Occipital lobe (tissue), 2 donors: ENCODE measurements around the gene MBNL2. TPM values are rescaled to one million over a fixed set of nuclear protein-coding genes. Genes with fewer than 3 reads are reported as not detected.
A peak's percentile ranks its signal among the peaks of the same experiment; 100 is the strongest.

Source experiments
- DNase-seq: peaks from one replicate; lab custom pipeline; 2025; lab: John Stamatoyannopoulos, UW
- total RNA-seq: library from RNA; depleted of rRNA; stranded (reverse); fragments of >200 nt; gene quantifications from one replicate; pipeline ENCODE4 v1.2.3, GENCODE V29; 2014

Gene MBNL2
- total RNA-seq, 1 donor from 2014 or later: 29.2 TPM

DNA sequence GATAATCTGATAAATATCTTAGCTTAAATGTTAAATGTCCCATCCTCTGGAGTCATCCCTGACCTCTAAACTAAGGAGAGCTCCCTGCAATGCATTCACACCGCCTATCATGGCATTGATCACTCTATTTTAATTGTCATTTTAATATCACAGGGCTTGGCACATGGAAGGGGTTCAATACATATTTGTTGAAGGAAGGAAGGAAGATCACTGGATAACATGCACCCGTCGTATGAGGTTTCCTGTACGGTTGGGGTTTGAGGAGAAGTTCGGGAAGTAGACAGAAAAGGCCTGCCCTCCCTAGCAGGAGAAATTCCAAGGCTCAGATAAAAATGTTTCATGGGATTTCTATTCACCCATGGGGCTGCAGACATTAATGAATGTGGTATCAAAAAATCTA lies 102.0 kb downstream of the MBNL2 start:
- no peak for DNase-seq

DNA sequence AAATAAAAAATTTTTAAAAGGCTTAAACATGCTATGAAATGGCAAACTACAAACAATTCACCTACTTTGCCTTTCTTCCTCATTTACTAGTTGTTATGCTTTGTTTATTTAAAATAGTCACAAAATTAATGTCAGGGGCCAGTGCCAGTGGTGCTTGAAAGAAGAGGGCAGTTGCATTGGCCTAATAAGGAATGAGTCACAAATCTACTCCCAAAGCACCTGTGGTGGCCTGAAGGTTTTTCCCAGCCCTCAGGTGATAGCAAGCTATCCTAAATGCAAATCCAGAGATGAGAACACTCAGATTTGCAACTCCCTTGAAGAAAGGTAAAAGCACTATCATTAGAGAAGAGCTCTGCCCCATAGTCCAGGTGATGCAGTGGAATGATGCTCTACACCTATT lies 103.6 kb downstream of the MBNL2 start:
- DNase-seq: no peak

DNA sequence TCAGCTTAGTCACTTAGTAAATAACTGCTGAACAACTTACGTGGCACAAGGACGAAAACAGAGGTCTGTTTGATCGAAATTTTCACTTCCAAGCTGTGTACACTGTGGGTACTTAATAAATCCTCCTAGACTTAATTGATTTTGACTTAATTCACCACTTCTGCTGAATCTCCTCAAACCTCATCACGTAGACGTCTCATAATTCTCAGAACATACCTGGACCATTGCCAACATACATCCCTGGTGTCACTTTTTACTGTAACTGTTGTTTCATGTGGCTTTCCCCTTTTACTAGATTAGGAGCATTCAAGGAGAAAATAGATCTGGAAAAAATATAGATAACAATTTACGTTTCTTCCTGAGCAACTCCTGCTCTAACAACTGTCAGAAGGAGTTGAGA lies 105.0 kb downstream of the MBNL2 start:
- no peak for DNase-seq

DNA sequence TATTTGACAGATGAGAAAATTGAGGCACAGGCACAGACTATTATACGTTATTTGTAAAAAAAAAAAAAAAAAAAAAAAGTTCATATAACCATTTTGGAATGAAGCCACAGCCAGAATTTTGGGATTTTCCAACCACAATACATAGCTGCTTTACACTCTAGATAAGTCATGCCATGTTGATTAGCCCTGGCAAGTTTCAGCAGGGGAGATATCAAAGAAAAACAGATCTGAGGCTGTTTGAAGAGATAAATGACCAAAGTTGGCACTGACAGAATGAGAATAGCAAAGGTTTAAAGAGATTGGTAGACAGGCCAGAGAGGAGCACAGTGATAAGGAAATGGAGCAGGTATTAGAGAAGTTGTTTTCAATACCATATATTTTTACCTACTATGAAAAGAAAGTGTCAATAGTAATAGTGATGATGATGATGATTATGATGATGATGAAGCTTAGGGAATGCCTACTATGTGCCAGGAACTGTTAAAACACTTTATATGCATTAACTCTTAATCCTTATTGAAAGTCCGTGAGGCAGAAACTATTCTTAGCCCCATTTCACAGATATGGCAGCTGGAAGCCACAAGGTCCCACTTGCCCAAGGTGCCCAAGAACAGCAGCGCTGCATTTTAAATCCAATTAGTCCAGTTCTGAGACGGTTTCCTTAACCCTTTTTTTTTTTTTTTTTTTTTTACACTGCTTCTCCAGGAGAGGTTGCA lies 105.5 kb downstream of the MBNL2 start:
- DNase-seq: no peak

DNA sequence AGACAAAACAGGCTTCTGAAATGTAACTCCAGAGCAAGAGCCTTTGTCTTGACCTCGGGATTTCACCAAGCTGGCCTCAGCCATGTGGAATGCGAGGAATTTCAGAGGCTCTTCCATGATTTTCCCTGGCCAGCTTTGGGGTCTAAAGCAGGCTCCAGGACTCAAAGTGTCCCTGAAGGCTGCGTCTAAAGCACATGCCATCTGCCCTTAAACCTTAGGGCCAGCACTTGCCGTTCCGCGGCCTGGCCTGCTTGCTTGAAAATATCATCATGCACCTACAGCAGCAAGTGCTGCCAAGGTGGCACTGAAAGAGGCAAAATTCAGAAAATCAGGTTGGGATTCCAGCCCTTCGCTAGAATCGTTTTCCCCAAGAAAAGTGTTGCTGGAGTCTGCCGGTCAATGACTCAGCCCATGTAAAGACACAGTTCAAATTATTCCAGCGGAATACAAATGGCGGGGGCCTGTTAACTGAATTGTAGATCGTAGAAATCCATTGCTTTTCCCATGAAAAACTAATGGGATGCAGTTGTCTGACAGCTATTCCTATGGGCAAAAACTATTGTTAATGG lies 106.2 kb downstream of the MBNL2 start:
- no peak for DNase-seq

DNA sequence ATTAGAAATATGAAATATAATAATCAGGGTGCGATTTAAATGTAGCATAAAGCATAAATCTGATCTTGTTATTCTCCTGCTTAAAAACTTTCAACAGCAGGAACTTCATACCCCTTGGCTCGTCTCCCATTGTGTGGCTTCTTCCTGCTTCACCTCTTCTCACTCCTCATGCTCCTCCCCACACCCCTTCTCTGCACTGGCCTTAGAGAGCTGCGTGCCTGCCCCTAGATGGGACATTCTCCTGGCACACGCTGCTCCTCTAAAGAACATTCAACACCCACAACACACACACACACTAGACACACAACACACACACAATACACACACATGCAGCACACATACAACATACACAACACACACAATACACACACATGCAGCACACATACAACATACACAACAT lies 107.2 kb downstream of the MBNL2 start:
- no peak for DNase-seq

DNA sequence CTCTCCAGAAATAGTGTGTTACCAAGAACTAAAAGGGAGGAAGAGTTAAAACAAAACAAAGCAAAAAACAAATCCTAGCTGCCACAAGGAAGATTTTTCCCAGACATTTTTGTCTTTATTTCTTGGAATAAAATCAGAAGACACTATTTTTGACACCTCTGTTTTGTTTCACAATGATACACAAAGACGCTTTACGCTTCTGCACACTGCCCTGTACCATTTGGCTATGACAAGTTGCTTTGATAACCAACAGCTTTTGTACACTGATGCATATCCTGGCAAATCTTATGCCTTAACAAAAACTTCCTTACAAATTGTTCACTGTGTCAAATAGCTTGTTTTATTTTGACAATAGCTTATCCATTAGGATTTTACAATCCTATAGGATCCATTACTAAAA lies 108.3 kb downstream of the MBNL2 start:
- DNase-seq: no peak

DNA sequence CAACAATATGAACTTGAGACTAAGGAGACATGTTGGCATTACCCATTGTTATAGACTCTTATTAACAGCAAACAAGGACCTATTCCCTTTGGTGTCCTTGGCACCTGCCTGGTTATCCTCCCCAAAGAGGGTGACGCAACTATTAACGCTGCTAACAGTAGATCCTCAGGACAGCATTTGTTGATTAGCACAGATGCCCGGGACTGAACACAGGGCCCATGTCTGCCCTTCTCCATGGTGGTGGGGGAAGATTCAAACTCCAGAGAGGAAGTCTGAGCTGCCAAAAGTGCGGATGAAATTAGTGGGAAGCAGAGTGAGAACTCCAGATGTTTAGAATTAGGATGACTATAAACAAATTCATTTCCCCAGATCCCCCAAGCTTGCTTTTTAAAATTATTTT lies 110.6 kb downstream of the MBNL2 start:
- no peak for DNase-seq

DNA sequence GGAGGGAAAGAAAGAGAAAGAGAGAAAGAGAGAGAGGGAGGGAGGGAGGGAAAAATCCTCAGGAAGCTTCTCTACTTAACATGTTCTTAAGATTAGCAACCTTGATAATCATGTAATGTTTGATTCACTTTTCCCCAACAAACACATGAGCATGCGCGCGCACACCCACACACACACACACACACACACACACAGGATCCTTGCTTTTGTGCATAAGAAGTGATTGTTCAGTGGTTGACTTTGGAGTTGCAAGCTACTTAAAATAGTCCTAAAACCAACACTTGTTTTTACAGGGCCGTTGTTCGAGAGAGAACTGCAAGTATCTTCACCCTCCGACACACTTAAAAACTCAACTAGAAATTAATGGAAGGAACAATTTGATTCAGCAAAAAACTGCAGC lies 111.8 kb downstream of the MBNL2 start:
- no peak for DNase-seq

DNA sequence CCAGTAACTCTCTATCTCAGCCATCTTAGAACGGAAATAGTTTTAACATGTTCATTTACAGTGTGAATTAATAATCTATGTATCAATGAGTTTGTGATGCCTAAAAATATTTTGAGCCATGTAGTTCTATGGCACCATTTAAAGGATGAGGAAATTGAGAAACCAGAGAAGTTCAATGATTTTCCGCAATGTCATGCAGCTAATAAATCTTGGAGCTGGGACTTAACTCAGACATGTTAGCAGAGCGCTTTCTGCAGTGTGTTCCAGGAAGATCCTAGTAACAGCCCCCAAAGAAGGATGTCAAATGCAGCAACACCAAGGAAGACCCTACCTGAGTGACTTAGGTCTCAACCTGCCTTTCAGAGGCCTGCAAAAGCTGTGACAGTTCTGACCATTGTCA lies 112.6 kb downstream of the MBNL2 start:
- no peak for DNase-seq

DNA sequence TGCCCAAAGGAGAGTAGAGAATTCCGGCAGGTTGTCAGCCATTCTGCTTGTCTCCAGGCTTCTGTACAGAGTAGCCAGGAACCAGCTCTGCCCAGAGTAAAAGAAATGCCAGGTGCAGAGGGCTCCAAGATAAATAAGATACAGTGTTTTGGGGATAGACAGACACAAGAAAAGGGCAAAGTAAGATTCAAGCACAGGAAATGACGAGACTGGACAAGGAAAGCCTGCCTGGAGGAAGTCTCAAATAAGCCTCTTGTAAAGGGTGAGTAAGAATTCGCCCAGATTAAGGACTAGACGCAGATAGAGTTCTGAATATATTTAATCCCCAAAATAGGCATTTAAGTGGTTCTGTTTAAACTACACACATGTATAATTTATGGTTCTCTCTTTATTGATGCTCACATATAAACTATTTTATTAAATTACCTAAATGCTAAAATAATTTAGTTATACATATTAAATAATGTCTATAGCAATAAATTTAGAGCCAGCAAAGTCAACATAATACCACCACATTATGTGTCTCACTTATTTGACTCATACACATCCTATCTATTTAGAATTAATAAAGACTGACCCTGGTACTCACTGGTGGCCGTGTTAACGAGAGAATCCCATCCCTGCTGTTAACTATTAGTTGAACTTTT lies 113.5 kb downstream of the MBNL2 start:
- no peak for DNase-seq

DNA sequence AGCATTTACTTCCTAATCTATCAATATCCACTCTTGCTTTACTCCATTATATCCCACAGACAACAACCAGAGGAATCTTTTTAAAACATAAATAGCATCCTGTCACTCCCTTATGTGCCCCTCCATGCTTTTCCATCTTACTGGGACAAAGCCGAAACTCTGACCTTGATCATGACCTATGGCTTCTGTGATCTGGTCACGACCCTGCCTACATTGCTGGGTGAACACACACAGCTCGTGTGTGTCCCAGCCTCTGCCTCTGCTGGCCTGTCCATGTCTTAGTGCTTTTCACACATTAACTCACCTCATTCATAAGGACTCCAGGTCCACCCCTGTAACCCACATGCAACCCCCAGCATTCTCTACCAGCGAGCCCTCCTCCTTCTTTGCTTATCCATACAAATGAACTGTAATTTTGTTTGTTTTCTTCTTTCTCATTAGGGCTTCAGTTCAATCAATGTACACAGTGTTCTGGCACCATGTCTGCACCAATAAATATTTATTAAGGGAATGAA lies 115.9 kb downstream of the MBNL2 start:
- DNase-seq: no peak

DNA sequence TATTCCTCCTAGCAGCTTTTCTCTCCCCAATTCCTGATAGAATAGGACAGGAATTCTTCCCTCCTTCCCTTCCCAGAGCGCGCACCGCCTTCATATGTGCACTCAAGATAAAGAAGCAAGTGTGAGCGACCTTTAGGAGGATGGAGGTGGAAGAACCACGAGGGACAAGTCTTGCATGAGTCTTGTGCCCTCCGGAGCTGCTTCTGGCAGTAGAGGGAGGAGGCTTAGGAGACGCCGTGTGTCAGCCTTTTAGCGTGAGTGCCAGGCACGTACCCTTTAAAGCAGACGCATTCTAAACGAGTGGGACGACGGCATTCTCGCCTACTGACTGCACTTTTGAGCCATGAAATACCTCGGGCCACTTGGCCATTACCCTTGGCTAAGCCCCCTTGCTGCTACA lies 116.4 kb downstream of the MBNL2 start:
- no peak for DNase-seq

DNA sequence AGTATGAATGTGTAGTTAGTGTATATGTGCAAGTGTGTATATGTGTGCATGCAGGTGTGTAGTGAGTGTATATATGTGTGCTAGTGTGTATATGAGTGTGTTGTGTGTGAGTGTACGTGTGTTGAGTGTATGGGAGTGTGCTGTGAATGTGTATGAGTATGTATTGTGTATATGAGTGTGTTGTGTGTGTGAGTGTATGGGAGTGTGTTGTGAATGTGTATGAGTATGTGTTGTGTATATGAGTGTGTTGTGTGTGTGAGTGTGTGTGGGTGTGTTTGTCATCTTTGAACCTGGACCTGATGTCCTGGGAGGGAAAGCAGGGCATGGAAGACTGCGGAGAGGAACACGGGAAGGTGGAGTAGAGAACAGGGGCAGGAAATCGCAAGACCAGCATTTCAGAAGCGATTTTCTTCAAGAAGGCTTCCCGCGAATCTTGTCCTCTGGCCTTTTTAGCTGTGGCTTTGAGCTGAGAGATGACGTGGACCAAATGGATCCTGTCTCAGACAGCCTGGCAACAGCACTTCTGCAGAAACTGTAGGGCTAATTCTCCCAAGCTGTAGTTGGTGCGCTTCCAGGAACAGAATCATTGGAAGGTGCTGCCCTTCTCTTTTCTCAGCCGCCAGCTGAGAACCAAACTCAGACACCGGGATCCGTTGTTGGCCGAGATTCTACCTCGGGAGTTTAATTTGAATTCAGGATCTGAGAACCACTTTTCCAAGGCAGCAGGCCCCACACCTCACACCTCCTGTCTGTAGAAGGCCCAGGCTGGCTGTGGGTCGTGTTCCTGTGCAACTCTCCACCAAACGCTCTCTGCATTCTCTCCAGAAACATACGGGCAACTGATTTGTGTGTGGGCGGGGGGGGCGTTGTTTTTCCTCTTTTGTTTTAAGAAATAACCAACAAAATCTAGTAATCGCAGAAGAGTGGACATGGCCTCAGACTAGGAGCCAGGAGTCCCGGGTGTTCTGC lies 117.2 kb downstream of the MBNL2 start:
- DNase-seq: peak; percentile 59

DNA sequence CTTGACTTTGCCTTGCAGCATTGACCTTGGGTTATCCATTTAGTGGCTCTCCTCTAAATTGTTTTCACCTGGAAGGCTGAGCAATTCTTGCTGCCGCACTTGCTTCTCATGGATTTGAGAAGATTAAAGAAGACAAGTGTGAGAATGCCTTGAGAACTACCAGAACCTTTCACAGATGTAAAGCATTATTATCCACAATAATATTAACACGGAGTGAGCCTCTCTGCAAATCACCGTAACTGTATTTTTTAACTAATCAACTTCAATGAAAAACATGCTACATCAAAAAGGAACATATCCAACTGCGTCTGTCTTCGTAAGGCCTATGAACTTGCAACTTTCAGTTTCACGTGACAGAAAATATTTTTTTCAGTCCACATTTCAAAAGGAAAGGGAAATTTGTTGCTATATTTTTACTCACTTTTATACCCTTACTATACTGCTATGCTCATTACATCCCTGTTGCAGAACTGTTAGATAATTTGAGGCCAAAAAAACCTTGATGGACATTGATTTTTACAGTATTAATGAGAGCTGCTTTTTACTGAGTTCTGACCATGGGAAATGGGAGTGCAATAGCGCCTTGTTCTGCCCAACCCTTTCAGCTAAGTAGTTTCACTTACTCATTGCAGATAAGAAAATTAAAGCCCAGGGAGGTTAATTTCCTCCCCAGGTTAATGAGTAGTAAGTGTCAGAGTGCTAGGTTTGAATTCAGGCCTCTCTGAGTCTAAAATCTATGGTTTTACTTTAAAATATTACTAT lies 118.0 kb downstream of the MBNL2 start:
- no peak for DNase-seq

DNA sequence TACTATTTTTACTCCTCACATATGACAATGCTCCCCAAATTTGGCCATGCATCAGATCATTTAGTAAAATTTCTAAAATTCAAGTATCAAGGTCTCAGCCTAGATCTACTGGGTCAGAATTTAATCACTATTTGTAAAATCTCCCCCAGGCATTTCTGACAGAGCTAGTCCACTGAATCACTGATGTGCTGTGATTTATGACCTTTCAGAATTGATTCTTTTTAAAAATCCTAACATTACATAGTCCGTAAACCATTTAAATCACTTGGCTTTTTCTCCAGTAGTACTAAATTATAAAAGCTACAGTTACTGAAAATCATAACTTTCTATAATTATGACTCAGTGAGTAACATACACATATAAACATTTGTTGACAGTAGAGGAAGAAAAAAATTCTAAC lies 119.0 kb downstream of the MBNL2 start:
- no peak for DNase-seq

DNA sequence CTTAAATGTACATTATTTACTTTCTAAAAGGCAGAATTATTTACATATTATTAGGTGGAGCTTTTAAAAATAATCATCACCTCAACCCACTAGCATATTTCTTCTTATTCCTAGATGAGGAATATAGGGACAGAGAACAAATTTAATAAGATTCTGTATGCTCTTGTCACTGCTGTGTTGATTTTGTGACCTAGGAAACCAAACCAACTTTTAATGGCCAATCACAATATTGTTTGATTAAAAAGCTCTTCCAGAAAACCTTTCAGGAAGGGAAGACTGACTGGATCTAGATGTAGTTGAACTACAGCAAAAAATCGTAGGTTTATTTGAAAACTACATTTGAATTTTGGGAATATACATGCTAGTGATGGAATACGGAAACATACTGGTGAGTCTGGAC lies 120.0 kb downstream of the MBNL2 start:
- DNase-seq: no peak

DNA sequence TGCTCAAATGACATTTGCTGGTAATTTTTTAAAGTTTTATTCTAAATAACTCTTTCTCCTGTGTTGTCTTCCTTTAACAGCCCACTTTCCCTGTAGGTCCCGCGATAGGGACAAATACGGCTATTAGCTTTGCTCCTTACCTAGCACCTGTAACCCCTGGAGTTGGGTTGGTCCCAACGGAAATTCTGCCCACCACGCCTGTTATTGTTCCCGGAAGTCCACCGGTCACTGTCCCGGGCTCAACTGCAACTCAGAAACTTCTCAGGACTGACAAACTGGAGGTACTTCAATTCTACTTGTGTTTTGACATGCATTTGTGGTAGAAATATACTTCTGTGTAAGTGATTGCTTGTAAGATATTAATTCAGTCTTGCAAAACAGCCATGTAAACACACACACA lies 120.8 kb downstream of the MBNL2 start:
- DNase-seq: no peak

DNA sequence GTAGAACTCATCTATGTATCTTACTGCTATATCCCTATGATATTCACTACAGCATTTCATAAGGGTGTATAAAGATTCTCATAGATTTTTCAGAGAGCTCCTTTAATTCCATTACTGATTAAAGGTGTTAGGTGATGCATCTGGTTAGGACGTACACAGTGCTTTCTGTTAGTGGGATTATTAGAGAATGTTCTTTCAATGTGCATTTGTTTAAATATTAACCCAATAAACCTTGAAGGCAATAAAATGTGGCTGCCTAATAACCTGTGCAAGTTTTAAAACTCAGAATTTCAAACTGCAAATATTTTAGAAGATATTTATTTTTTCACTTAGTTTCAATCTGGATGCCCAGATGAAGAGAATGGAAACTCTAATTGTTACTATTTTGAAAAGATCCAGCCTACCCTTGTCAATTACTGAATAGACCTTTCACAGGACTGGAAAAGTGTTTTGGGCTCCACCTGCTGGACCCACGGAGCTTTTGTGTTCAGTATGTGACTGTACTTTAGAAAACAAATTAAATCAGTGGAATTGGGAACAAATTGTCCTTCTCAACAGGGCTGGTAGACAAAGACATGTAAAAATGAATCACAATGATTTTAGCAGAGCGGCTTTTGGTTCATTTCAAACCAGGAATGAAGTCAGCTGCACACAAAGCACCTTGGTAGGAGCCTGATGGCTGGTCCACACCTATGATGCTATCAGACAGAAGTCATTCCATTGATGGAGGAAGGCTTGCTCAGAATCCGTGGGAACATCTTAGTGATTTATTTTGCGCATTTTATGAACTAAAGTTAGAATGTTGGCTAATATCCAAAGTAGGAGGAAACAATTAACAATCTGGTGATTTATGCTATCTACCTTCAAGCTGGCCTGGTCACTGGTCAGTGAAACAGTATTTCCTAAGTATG lies 122.4 kb downstream of the MBNL2 start:
- DNase-seq: peak; percentile 38

DNA sequence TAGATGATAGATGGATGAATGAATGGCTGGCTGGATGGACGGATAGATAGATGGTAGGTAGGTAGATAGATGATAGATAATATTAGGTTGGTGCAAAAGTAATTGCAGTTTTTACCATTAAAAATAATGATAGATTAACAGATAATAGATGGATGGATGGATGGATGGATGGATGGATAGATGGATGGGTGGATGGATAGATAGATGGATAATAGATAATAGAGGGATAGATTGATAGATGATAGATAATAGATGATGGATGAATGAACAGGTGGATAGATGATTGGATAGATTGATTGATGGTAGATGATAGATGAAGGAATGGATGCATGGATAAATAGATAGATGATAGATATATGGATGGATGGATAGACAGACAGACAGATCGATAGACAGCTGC lies 124.0 kb downstream of the MBNL2 start:
- DNase-seq: no peak
